Karpas-422 (cell line): ENCODE results near the gene RALY. TPM values are rescaled to one million over a fixed set of nuclear protein-coding genes. Genes with fewer than 3 reads are reported as not detected.

Experiments
- DNase-seq: peaks from one replicate; pipeline ENCODE4 v3.0.0-alpha.2; 2015
- H2AFZ ChIP-seq: fragments of 200-600 bp; sonication (generic); 2 replicates; pipeline ENCODE4 v1.6.1; 2014; ENCODE audit warnings: antibody characterized with exemption, low read length, mixed read lengths
- H3K27ac ChIP-seq: fragments of 200-600 bp; sonication (generic); 2 replicates; pipeline ENCODE4 v1.5.1; 2014; ENCODE audit warnings: mild to moderate bottlenecking, low read length, moderate library complexity
- H3K27me3 ChIP-seq: fragments of 200-600 bp; sonication (generic); 2 replicates; pipeline ENCODE4 v1.6.1; 2014; ENCODE audit warnings: low read length, mixed read lengths
- H3K36me3 ChIP-seq: fragments of 200-600 bp; sonication (generic); 2 replicates; pipeline ENCODE4 v1.6.1; 2014; ENCODE audit warnings: low read length, mixed read lengths; ENCODE audit not compliant: insufficient read depth
- H3K4me1 ChIP-seq: fragments of 200-600 bp; sonication (generic); 2 replicates; pipeline ENCODE4 v1.6.1; 2014; ENCODE audit warnings: mild to moderate bottlenecking, low read length, mixed read lengths
- H3K4me2 ChIP-seq: fragments of 200-600 bp; sonication (generic); 2 replicates; pipeline ENCODE4 v1.6.1; 2014; ENCODE audit warnings: low read length, low read depth, mild to moderate bottlenecking; ENCODE audit not compliant: poor library complexity, severe bottlenecking
- H3K4me3 ChIP-seq: fragments of 200-600 bp; sonication (generic); 2 replicates; pipeline ENCODE4 v1.5.1; 2014; ENCODE audit warnings: mild to moderate bottlenecking, antibody characterized with exemption, low read length, mixed read lengths
- H3K79me2 ChIP-seq: fragments of 200-600 bp; sonication (generic); 2 replicates; pipeline ENCODE4 v1.6.1; 2014; ENCODE audit warnings: mild to moderate bottlenecking, low read length, mixed read lengths
- H3K9ac ChIP-seq: fragments of 200-600 bp; sonication (generic); 2 replicates; pipeline ENCODE4 v1.6.0; 2014; ENCODE audit warnings: low read length
- H3K9me2 ChIP-seq: fragments of 200-600 bp; sonication (generic), shearing (Covaris generic); replicated peaks from 2 replicates; pipeline ENCODE4 v1.6.0; 2014; ENCODE audit warnings: mild to moderate bottlenecking, low read length, moderate library complexity; ENCODE audit not compliant: insufficient read depth
- H3K9me3 ChIP-seq: fragments of 300-700, 200-600 bp; sonication (generic); 2 replicates; pipeline ENCODE4 v1.6.1; 2014; ENCODE audit warnings: low read length, mixed read lengths
- H4K20me1 ChIP-seq: fragments of 200-600 bp; sonication (generic); 2 replicates; pipeline ENCODE4 v1.6.1; 2014; ENCODE audit warnings: mild to moderate bottlenecking, antibody characterized with exemption, low read length, low read depth; ENCODE audit not compliant: insufficient read depth
- total RNA-seq: library from RNA; depleted of rRNA; stranded (reverse); fragments of >200 nt; shearing (Covaris generic); gene quantifications from 2 replicates; pipeline ENCODE4 v1.2.3, GENCODE V29; 2014; ENCODE audit warnings: low replicate concordance

Gene RALY
- total RNA-seq, 1 experiment from 2014 or later: 78.8 TPM

DNA sequence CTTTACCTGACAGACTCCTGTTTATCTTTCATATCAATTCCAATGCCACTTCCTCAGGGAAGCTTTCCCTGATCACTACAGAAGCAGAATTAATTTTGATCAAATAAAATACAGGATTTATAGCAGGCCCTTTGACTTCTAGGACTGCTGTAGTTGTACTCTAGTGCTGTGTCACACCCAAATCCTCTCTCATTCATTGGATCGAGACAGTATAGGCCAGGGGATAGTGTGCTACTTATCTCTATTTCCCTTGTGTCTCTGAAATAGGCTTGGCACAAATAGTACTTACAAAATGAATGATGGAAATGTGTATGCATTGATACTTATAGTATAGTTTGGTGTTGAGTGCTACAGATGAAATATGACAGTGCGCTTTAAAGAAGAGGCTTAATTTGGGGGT, 19.8 kb downstream of the RALY start:
- Histone ChIP-seq H3K9ac (no peak overlapping the region), H2AFZ (no peak overlapping the region), H3K4me1 (peaks cover 18% of the 10 kb centered on the region), H3K4me2 (no peak overlapping the region), H3K79me2 (peaks cover 99% of the 10 kb centered on the region), H3K9me2 (no peaks in the 10 kb centered on the region), H4K20me1 (peaks cover 20% of the 10 kb centered on the region; the same call in 1 of the 2 replicates), H3K9me3 (no peaks in the 10 kb centered on the region), H3K4me3 (no peak overlapping the region), H3K36me3 (no peaks in the 10 kb centered on the region), H3K27me3 (no peaks in the 10 kb centered on the region), H3K27ac (no peak overlapping the region)
- DNase-seq: no peak

DNA sequence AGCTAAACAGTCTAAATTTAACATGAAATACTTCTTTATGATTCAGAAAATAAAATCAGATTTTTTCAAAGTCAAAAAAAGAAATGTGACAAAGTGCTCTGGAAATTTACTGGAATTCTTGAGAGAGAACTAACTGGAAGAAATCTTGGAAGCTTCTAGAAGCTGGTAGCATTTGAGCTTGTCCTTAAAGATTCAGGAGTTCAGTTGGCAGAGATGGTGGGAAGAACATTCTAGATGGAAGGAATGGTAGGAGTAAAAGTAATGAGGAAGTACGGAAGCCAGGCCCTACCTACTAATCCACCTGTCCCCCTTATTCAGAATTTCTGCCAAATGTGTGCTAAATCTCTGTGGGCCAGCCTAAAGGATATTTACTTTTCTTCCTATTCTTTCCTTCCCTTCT, 21.2 kb downstream of the RALY start:
- H3K9me3 ChIP-seq: no peaks in the 10 kb centered on the region
- peaks cover 96% of the 10 kb centered on the region for H3K79me2 ChIP-seq
- no peak for DNase-seq
- peaks cover 18% of the 10 kb centered on the region for H3K4me1 ChIP-seq
- H3K4me2 ChIP-seq: no peak overlapping the region
- H3K4me3 ChIP-seq: no peak overlapping the region
- H4K20me1 ChIP-seq: peaks cover 20% of the 10 kb centered on the region; the same call in 1 of the 2 replicates
- H2AFZ ChIP-seq: no peak overlapping the region
- no peak overlapping the region for H3K27ac ChIP-seq
- H3K27me3 ChIP-seq: no peaks in the 10 kb centered on the region
- no peak overlapping the region for H3K9ac ChIP-seq
- no peaks in the 10 kb centered on the region for H3K36me3 ChIP-seq
- H3K9me2 ChIP-seq: no peaks in the 10 kb centered on the region

DNA sequence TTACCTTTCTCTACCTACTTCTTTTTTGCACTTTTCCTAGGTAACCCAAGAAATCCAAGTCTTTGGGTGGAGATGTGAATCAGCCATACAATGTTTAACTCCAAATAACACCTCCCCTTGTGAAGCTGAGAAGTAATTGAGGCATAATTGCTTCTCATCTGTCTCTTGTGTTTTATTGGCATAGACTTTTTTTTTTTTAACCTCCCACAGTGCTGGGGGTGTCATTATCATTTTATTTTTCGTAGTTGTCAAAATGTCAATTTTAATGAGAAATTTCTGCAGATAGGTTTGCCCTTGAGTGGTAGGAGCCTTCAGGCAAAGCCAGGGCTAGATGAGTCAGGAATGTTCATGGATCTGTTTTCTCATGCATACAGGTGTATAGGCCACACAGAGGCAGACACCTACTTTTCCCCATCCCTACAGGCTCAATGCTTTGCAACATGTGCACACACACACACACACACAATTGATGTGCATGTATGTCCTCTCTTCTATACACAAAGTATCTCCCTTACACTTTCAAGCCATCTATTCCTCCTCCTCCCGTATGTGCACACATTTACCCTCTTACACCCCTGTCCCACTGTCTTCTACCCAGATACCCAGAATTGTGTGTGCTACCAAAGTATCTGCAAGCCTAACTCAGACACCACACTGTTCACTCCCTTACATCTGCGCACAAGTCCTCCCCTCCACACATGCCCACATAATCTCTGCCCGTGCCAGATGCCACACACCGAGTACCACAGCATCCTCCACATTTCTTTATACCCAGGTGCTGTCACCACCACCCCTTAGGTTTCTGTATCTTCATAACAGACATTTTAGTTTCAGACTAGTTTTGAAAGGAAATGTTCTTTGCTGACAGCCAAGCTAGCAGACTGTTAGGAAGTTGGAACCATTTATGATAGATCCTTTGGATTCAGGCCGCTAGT, 22.0 kb downstream of the RALY start:
- H3K4me2 ChIP-seq: no peak overlapping the region
- H3K4me1 ChIP-seq: peaks cover 18% of the 10 kb centered on the region
- H3K36me3 ChIP-seq: no peaks in the 10 kb centered on the region
- H3K27me3 ChIP-seq: no peaks in the 10 kb centered on the region
- H3K9me3 ChIP-seq: no peaks in the 10 kb centered on the region
- H3K9ac ChIP-seq: no peak overlapping the region
- H3K9me2 ChIP-seq: no peaks in the 10 kb centered on the region
- peaks cover 96% of the 10 kb centered on the region for H3K79me2 ChIP-seq
- DNase-seq: no peak
- no peak overlapping the region for H3K27ac ChIP-seq
- H4K20me1 ChIP-seq: peaks cover 20% of the 10 kb centered on the region; the same call in 1 of the 2 replicates
- H2AFZ ChIP-seq: no peak overlapping the region
- H3K4me3 ChIP-seq: no peak overlapping the region

DNA sequence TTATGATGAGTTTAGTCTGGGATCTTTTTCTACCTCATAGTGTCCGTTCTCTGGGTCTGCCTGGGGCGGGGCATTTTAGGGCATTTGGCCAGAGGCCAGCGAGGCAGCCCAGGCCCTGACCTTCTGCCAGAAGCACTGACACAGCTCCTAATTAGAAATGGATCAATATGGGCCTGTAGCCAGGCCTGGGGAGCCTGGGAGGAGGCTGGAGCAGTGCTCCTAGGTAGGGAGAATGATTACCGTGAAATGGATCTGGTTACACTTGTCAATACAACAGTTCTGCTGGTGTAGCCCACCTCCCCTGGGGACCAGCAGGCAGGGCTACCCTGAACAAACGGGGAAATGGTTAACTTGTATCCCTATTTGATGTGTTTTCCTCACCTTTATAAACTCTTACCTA, 23.0 kb downstream of the RALY start:
- no peak overlapping the region for H3K4me3 ChIP-seq
- H2AFZ ChIP-seq: no peak overlapping the region
- no peak overlapping the region for H3K9ac ChIP-seq
- H3K27ac ChIP-seq: no peak overlapping the region
- H4K20me1 ChIP-seq: peaks cover 20% of the 10 kb centered on the region; the same call in 1 of the 2 replicates
- H3K79me2 ChIP-seq: peaks cover 93% of the 10 kb centered on the region
- no peak overlapping the region for H3K4me2 ChIP-seq
- no peaks in the 10 kb centered on the region for H3K36me3 ChIP-seq
- no peaks in the 10 kb centered on the region for H3K9me3 ChIP-seq
- no peaks in the 10 kb centered on the region for H3K9me2 ChIP-seq
- no peak for DNase-seq
- H3K4me1 ChIP-seq: peaks cover 19% of the 10 kb centered on the region
- H3K27me3 ChIP-seq: no peaks in the 10 kb centered on the region

DNA sequence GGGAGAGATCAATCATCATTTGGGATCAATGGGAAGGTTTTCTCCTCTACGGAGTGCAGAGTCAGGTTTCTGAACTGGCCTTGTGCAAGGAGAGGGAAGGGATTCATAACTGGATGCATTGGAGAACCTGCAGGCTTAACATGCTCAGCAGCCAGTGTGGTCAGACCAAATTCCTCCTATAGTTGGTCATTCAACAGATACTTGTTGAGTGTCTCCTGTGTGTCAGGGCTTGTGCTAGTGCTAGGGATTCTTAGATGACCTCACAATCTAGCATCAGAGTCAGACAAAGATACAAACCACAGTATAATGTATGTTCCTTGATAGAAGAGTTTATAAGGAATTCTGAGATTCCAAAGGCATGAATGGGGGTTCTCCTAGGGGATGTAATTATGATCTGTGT, 23.9 kb downstream of the RALY start:
- Histone ChIP-seq H3K4me2 (no peak overlapping the region), H3K4me3 (no peak overlapping the region), H3K4me1 (peaks cover 19% of the 10 kb centered on the region), H2AFZ (no peak overlapping the region), H3K79me2 (peaks cover 93% of the 10 kb centered on the region), H3K27me3 (no peaks in the 10 kb centered on the region), H3K9ac (no peak overlapping the region), H4K20me1 (peaks cover 20% of the 10 kb centered on the region; the same call in 1 of the 2 replicates), H3K27ac (no peak overlapping the region), H3K36me3 (no peaks in the 10 kb centered on the region), H3K9me2 (no peaks in the 10 kb centered on the region), H3K9me3 (no peaks in the 10 kb centered on the region)
- DNase-seq: no peak

DNA sequence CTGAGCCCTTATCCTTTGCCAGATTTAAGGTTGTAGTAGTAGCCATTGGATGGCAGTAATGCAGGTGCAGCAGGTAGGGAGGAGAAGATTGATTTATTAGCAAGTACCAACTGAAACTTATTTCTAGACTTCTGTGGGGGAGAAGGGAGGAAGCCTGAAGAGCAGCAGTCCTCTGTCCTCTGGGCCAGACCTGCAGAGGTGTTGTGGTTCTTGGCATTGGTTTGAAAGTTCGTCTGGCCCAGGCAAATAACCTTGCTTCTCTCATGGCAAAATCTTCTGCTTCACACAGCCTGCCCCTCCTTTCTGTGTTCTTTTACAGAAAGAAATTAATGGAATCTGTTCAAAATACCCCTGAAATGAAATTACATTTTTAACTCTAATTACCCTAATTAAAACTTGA, 24.5 kb downstream of the RALY start:
- H3K79me2 ChIP-seq: peaks cover 93% of the 10 kb centered on the region
- H3K27me3 ChIP-seq: no peaks in the 10 kb centered on the region
- DNase-seq: no peak
- H3K27ac ChIP-seq: no peak overlapping the region
- no peak overlapping the region for H3K9ac ChIP-seq
- no peak overlapping the region for H3K4me2 ChIP-seq
- H2AFZ ChIP-seq: no peak overlapping the region
- peaks cover 24% of the 10 kb centered on the region for H3K4me1 ChIP-seq
- H3K4me3 ChIP-seq: no peak overlapping the region
- no peaks in the 10 kb centered on the region for H3K9me2 ChIP-seq
- H3K9me3 ChIP-seq: no peaks in the 10 kb centered on the region
- no peaks in the 10 kb centered on the region for H3K36me3 ChIP-seq
- H4K20me1 ChIP-seq: peaks cover 20% of the 10 kb centered on the region; the same call in 1 of the 2 replicates

DNA sequence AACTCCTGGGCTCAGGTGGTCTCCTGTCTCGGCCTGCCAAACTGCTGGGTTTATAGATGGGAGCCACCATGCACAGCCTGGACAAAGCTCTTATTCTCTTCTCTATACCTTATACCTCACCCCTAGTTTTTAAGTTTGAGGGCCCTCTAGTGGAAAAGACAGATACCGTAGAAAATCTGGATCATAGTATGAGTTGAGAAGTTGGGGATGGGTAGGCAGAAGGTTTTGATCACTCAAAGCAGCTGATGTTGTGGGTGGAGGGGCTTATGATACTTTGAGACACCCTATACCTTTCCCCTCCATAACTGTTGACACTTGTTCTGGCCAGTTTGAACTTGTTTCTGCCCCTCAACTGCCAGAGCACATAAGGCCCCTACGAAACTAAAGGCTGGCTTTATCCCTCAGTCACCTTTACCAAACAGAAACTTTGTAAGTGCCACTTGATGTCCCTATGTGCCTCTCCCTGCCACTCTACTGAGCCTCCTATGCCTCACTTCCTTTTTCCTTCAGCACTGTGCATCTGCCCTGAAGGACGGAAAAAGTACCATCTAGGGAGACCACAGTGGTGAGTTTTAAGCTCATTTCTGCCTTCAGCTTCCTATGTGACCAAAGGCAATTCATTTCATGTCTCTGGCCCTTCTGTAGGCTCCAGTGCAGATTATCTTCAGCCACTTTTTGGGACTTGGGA, 28.6 kb downstream of the RALY start:
- Histone ChIP-seq H2AFZ (no peak overlapping the region), H3K4me2 (no peak overlapping the region), H3K4me3 (no peak overlapping the region), H3K36me3 (no peaks in the 10 kb centered on the region), H3K27me3 (no peaks in the 10 kb centered on the region), H3K27ac (peak overlapping the region; percentile 0; the same call in 1 of the 2 replicates), H3K79me2 (peaks cover 92% of the 10 kb centered on the region), H3K9ac (no peak overlapping the region), H3K9me2 (no peaks in the 10 kb centered on the region), H3K9me3 (no peaks in the 10 kb centered on the region), H4K20me1 (peaks cover 14% of the 10 kb centered on the region; the same call in 1 of the 2 replicates), H3K4me1 (peaks cover 20% of the 10 kb centered on the region)
- peak; percentile 82 for DNase-seq

DNA sequence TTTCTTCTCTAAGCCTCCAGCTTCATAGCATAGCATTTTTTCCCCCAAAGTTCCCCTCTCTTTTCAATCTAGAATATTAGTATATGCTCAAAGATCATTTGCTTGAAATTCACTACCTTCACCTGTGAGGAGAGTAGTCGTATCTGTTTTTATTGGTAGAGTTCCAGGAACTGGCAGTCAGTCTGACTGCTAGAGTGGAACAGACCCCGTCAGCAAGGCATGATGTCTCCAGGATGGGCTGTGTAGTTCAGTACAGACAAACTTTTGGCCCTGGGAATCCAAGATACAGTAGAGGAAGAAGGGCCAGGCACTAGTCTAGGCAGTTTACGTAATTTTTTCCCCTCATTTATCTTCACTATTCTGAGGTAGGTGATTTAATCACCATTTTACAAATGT, 29.1 kb downstream of the RALY start:
- Histone ChIP-seq H3K9ac (no peak overlapping the region), H3K27ac (peak overlapping the region; percentile 0; the same call in 1 of the 2 replicates), H3K9me2 (no peaks in the 10 kb centered on the region), H3K4me3 (no peak overlapping the region), H3K9me3 (no peaks in the 10 kb centered on the region), H3K4me2 (no peak overlapping the region), H4K20me1 (peaks cover 17% of the 10 kb centered on the region; the same call in 1 of the 2 replicates), H2AFZ (no peak overlapping the region), H3K4me1 (peaks cover 18% of the 10 kb centered on the region), H3K79me2 (peaks cover 92% of the 10 kb centered on the region), H3K27me3 (no peaks in the 10 kb centered on the region), H3K36me3 (no peaks in the 10 kb centered on the region)
- no peak for DNase-seq
